SK-N-SH (cell line): ENCODE results near the gene RAPGEF3. TPM values are rescaled to one million over a fixed set of nuclear protein-coding genes. Genes with fewer than 3 reads are reported as not detected.
A peak's percentile ranks its signal among the peaks of the same experiment; 100 is the strongest.

Experiments
- CTCF ChIA-PET: fragments of 300-600, 350-600 bp; formaldehyde crosslinking; extraction: SDS; loops from one replicate; lab custom pipeline; 2021; lab: Yijun Ruan, JAX
- POLR2A ChIA-PET: fragments of 350-600 bp; sonication (Branson Sonifier 250); formaldehyde crosslinking; extraction: SDS; loops from one replicate; lab custom pipeline; 2020; ENCODE audit warnings: antibody characterized with exemption, inconsistent platforms; lab: Yijun Ruan, JAX
- DNase-seq: peaks from one replicate; pipeline ENCODE4 v3.0.0; 2012
- H2AFZ ChIP-seq: fragments of 200-600 bp; sonication (generic); 2 replicates; pipeline ENCODE4 v1.8.1; 2016; ENCODE audit warnings: antibody characterized with exemption, mild to moderate bottlenecking, low read depth
- H3F3A ChIP-seq: fragments of 200-600 bp; sonication (generic); replicated peaks from 2 replicates; pipeline ENCODE3; 2016; ENCODE audit warnings: antibody characterized with exemption, mild to moderate bottlenecking; ENCODE audit not compliant: insufficient read depth
- H3K27ac ChIP-seq, 2 experiments: fragments of 200-500 bp in 1 of 2; fragments of 200-600 bp in 1 of 2; sonication (Bioruptor generic) in 1 of 2; sonication (generic), shearing (Covaris generic) in 1 of 2; 2 replicates each; pipeline versions ENCODE4 v1.5.1 to v1.6.1; 2014 to 2016; ENCODE audit warnings: low read depth in 2 of 2, inconsistent platforms in 1 of 2, low read length in 1 of 2, mild to moderate bottlenecking in 1 of 2, mixed read lengths in 1 of 2
- H3K27me3 ChIP-seq: fragments of 200-600 bp; sonication (generic), shearing (Covaris generic); 2 replicates; pipeline ENCODE4 v1.6.1; 2016; ENCODE audit warnings: mixed run types; ENCODE audit not compliant: insufficient read depth
- H3K36me3 ChIP-seq, 2 experiments: fragments of 200-500 bp in 1 of 2; fragments of 200-600 bp in 1 of 2; sonication (Bioruptor generic) in 1 of 2; sonication (generic) in 1 of 2; replicated peaks in 1 of 2; 2 replicates each; pipeline versions ENCODE3 to v1.5.1; 2014 to 2016; ENCODE audit warnings: low read length in 1 of 2, mild to moderate bottlenecking in 1 of 2; ENCODE audit not compliant: insufficient read depth in 2 of 2, control insufficient read depth in 1 of 2
- H3K4me1 ChIP-seq, 2 experiments: fragments of 200-500 bp in 1 of 2; fragments of 200-600 bp in 1 of 2; sonication (Bioruptor generic) in 1 of 2; sonication (generic), shearing (Covaris generic) in 1 of 2; 2 replicates each; pipeline versions ENCODE4 v1.5.1 to v1.6.1; 2014 to 2016; ENCODE audit warnings: low read depth in 1 of 2, low read length in 1 of 2, mixed run types in 1 of 2; ENCODE audit not compliant: insufficient read depth in 2 of 2, control insufficient read depth in 1 of 2
- H3K4me2 ChIP-seq: fragments of 200-600 bp; sonication (generic), shearing (Covaris generic); 2 replicates; pipeline ENCODE4 v1.6.1; 2017; ENCODE audit warnings: mixed run types
- H3K4me3 ChIP-seq, 2 experiments: fragments of 200-500 bp in 1 of 2; fragments of 200-600 bp in 1 of 2; sonication (Bioruptor generic) in 1 of 2; sonication (generic), shearing (Covaris generic) in 1 of 2; 2 replicates each; pipeline versions ENCODE4 v1.5.1 to v1.8.1; 2014 to 2016; ENCODE audit warnings: low read depth in 2 of 2, inconsistent platforms in 1 of 2, low read length in 1 of 2, mild to moderate bottlenecking in 1 of 2, mixed read lengths in 1 of 2, moderate library complexity in 1 of 2
- H3K79me2 ChIP-seq: fragments of 200-600 bp; sonication (generic); 2 replicates; pipeline ENCODE4 v1.8.1; 2017; ENCODE audit warnings: mild to moderate bottlenecking; ENCODE audit not compliant: insufficient read depth
- H3K9ac ChIP-seq: fragments of 200-600 bp; sonication (generic); 2 replicates; pipeline ENCODE4 v1.6.1; 2017; ENCODE audit warnings: mixed run types
- H3K9me2 ChIP-seq: fragments of 200-600 bp; sonication (generic); 2 replicates; pipeline ENCODE4 v1.6.1; 2017; ENCODE audit warnings: mixed run types
- H3K9me3 ChIP-seq: fragments of 200-600 bp; sonication (generic); 2 replicates; pipeline ENCODE4 v1.6.1; 2017; ENCODE audit warnings: mixed run types, mild to moderate bottlenecking, moderate library complexity
- H4K20me1 ChIP-seq: fragments of 200-600 bp; sonication (generic); 2 replicates; pipeline ENCODE4 v1.6.1; 2017; ENCODE audit warnings: mild to moderate bottlenecking, mixed run types; ENCODE audit not compliant: insufficient read depth
- CHD2 ChIP-seq: fragments of 150-350 bp; IDR thresholded peaks from 2 replicates; pipeline ENCODE4 v1.6.1; 2018; ENCODE audit warnings: low read length; ENCODE audit not compliant: partially characterized antibody
- CTCF ChIP-seq: fragments of 200-600 bp; sonication (generic); IDR thresholded peaks from 2 replicates; pipeline ENCODE4 v1.6.1; 2017; ENCODE audit warnings: antibody characterized with exemption, mild to moderate bottlenecking, moderate library complexity
- EP300 ChIP-seq, 2 experiments: IDR thresholded peaks; 2 replicates each; pipeline versions ENCODE4 v1.4.0 to v1.6.1; 2012; ENCODE audit warnings: borderline replicate concordance in 1 of 2, low read depth in 1 of 2, low read length in 1 of 2
- EZH2phosphoT487 ChIP-seq: fragments of 200-600 bp; sonication (generic); IDR thresholded peaks from 2 replicates; pipeline ENCODE4 v1.6.1; 2017; ENCODE audit warnings: low read depth, mixed run types, mild to moderate bottlenecking, antibody characterized with exemption, moderate library complexity, borderline replicate concordance
- FOXM1 ChIP-seq: IDR thresholded peaks from 2 replicates; pipeline ENCODE4 v1.4.0; 2012; ENCODE audit warnings: low read depth, mild to moderate bottlenecking
- MAX ChIP-seq: IDR thresholded peaks from 2 replicates; pipeline ENCODE4 v1.4.0; 2012; ENCODE audit warnings: low read depth
- MEF2A ChIP-seq: IDR thresholded peaks from 2 replicates; pipeline ENCODE4 v1.4.0; 2012; ENCODE audit warnings: low read depth, borderline replicate concordance
- MXI1 ChIP-seq: IDR thresholded peaks from 2 replicates; pipeline ENCODE4 v1.6.1; 2012; ENCODE audit warnings: mild to moderate bottlenecking, low read depth, low read length, improper control_type of control experiment
- PBX3 ChIP-seq: IDR thresholded peaks from 2 replicates; pipeline ENCODE4; 2012
- POLR2AphosphoS5 ChIP-seq: IDR thresholded peaks from 2 replicates; pipeline ENCODE4 v1.6.1; 2012; ENCODE audit warnings: low read depth, low read length
- RAD21 ChIP-seq: IDR thresholded peaks from 2 replicates; pipeline ENCODE4 v1.6.1; 2012; ENCODE audit warnings: mild to moderate bottlenecking, low read length
- REST ChIP-seq: IDR thresholded peaks from 2 replicates; pipeline ENCODE4 v1.6.1; 2012; ENCODE audit warnings: mild to moderate bottlenecking, low read depth, low read length, moderate library complexity
- RFX5 ChIP-seq: IDR thresholded peaks from 2 replicates; pipeline ENCODE4 v1.6.1; 2012; ENCODE audit warnings: mild to moderate bottlenecking, improper control_type of control experiment, low read length
- SMC3 ChIP-seq: IDR thresholded peaks from 2 replicates; pipeline ENCODE4 v1.6.1; 2012; ENCODE audit warnings: low read depth, low read length, improper control_type of control experiment
- TAF1 ChIP-seq: IDR thresholded peaks from 2 replicates; pipeline ENCODE4 v1.6.1; 2012; ENCODE audit warnings: low read depth, mild to moderate bottlenecking, low read length, moderate library complexity, borderline replicate concordance
- YY1 ChIP-seq: IDR thresholded peaks from 2 replicates; pipeline ENCODE4 v1.4.0; 2012; ENCODE audit warnings: low read depth, mild to moderate bottlenecking
- WGBS: methylation state at CpG from one replicate; pipeline ENCODE4 v1.1.6; 2017; ENCODE audit warnings: low lambda C conversion rate; 5-methylcytosine and 5-hydroxymethylcytosine counted together
- polyA plus RNA-seq, 3 experiments: library from polyadenylated mRNA; depleted of rRNA; stranded (reverse); fragments of >200 nt; gene quantifications; 2 replicates each; pipeline ENCODE4 v1.2.3, GENCODE V29; 2012

Gene RAPGEF3
- polyA plus RNA-seq, 1 of the 3 experiments (the other 2 are of a cell fraction), result 0.90 TPM

- Histone ChIP-seq H3K4me3 (no peak overlapping the region), H4K20me1 (no peaks in the 10 kb centered on the region), H3K79me2 (no peaks in the 10 kb centered on the region), H3K27me3 (no peaks in the 10 kb centered on the region), H3K4me1 (peaks cover 4 to 14% of the 10 kb centered on the region in 2 experiments; a peak in 2 of 4 replicates), H2AFZ (no peak overlapping the region), H3K9me3 (no peaks in the 10 kb centered on the region), H3K4me2 (no peak overlapping the region), H3K27ac (no peak overlapping the region), H3K36me3 (no peaks in the 10 kb centered on the region), H3F3A (no peaks in the 10 kb centered on the region), H3K9me2 (no peaks in the 10 kb centered on the region), H3K9ac (no peak overlapping the region)
- CTCF ChIA-PET, result interaction anchor here (0.7 to 43.0 kb wide), 10 partner anchors 11 to 118 kb away, joined by 3 to 1294 read pairs (median 41); partner anchors contain the start of genes ENDOU, RAPGEF3 and SLC48A1
- POLR2A ChIA-PET, result interaction anchor here (0.5 kb wide), 1 partner anchor 117 kb away, joined by 3 read pairs; no protein-coding TSS in a partner anchor
- no peak for DNase-seq
- 85% methylated on average over 1 of the region's 1 CpG for WGBS
- no peak for TF ChIP-seq EZH2phosphoT487
- no peak for TF ChIP-seq MAX
- no peak for TF ChIP-seq EP300 (IDR thresholded peaks at IDR 0.05; ENCODE audit: borderline replicate concordance in 1 of 2, low read depth in 1 of 2, low read length in 1 of 2)
- TF ChIP-seq RFX5, result no peak
- TF ChIP-seq POLR2AphosphoS5, result no peak
- no peak for TF ChIP-seq CHD2
- no peak for TF ChIP-seq FOXM1
- no peak for TF ChIP-seq TAF1
Observed at GRCh38 chr12:47718531-47718930, 40.1 kb downstream of the RAPGEF3 start.

GRCh38 chr12:47717443-47718193, 41.1 kb downstream of the RAPGEF3 start:
- Histone ChIP-seq H3K4me1 (peaks cover 4 to 14% of the 10 kb centered on the region in 2 experiments; a peak in 2 of 4 replicates), H3K9me3 (no peaks in the 10 kb centered on the region), H3K27ac (peak overlapping the region; percentile 3 to 26; a peak in 2 of 4 replicates), H3K4me3 (no peak overlapping the region; a peak in 1 of 4 replicates), H3K79me2 (no peaks in the 10 kb centered on the region), H2AFZ (no peak overlapping the region), H3K9me2 (no peaks in the 10 kb centered on the region), H3K9ac (no peak overlapping the region), H3K4me2 (no peak overlapping the region), H4K20me1 (no peaks in the 10 kb centered on the region), H3K27me3 (no peaks in the 10 kb centered on the region), H3K36me3 (no peaks in the 10 kb centered on the region), H3F3A (no peaks in the 10 kb centered on the region)
- 43% methylated on average over 7 of the region's 13 CpGs for WGBS
- POLR2A ChIA-PET, result interaction anchor here (0.5 kb wide), 1 partner anchor 118 kb away, joined by 3 read pairs; no protein-coding TSS in a partner anchor
- DNase-seq, result peak; percentile 88
- CTCF ChIA-PET, result interaction anchor here (0.6 to 43.0 kb wide), 20 partner anchors 12 to 232 kb away, joined by 3 to 1294 read pairs (median 4); partner anchors contain the start of genes ENDOU, RAPGEF3, RPAP3 and SLC48A1
- TF ChIP-seq MAX (no peak), YY1 (no peak), SMC3 (peak; percentile 81), RAD21 (peak; percentile 80), RFX5 (no peak), REST (no peak), CTCF (peak; percentile 76), MEF2A (no peak), MXI1 (peak; percentile 23; the same call in 1 of the 2 replicates), PBX3 (no peak)
